ENCODE data around the gene OR2T27. TPM values are rescaled to one million over a fixed set of nuclear protein-coding genes. Genes with fewer than 3 reads are reported as not detected.

Gene OR2T27
- total RNA-seq, 1 donor from 2014 or later, result not detected

Other genes with a start within 250 kb of the OR2T27 start
- not detected for gene OR2T2, start 209.9 kb downstream of the OR2T27 start, total RNA-seq
- gene OR2T3, start 182.2 kb downstream of the OR2T27 start, total RNA-seq, result not detected
- gene OR2T5, start 166.9 kb downstream of the OR2T27 start, total RNA-seq, result not detected
- not detected for gene OR2G6, start 147.5 kb downstream of the OR2T27 start, total RNA-seq
- gene OR2T29, start 92.8 kb downstream of the OR2T27 start, total RNA-seq, result not detected
- not detected for gene OR2T34, start 80.8 kb downstream of the OR2T27 start, total RNA-seq
- gene OR2T10, start 57.8 kb downstream of the OR2T27 start, total RNA-seq, result not detected
- not detected for gene OR2T11, start 20.4 kb downstream of the OR2T27 start, total RNA-seq
- not detected for gene OR2T35, start 10.2 kb downstream of the OR2T27 start, total RNA-seq
- gene OR14I1, start 47.2 kb upstream of the OR2T27 start, total RNA-seq, result not detected
- gene LYPD8, start 100.2 kb upstream of the OR2T27 start, total RNA-seq, result not detected
- gene SH3BP5L, start 170.4 kb upstream of the OR2T27 start, total RNA-seq, result 19.7 TPM
- 27.6 TPM for gene ZNF672, start 182.7 kb upstream of the OR2T27 start, total RNA-seq
- gene ZNF692, start 203.6 kb upstream of the OR2T27 start, total RNA-seq, result 46.4 TPM